NCI-H2107 treated with DMSO at 0.1 percent for 48 hours (cell line): ENCODE data around the gene NCKAP5.
"Not testable (repeated sequence)": the region's sequence is repeated elsewhere in the genome, so short reads cannot be mapped to it uniquely, and the experiment has no call there.

Experiments used
- DNase-seq: peaks from one replicate; lab custom pipeline; 2025; ENCODE audit not compliant: unreplicated experiment; lab: John Stamatoyannopoulos, UW

NCKAP5 gene

GRCh38 chr2:133525090-133525489, 43.2 kb downstream of the NCKAP5 start:
- DNase-seq: no peak

DNA sequence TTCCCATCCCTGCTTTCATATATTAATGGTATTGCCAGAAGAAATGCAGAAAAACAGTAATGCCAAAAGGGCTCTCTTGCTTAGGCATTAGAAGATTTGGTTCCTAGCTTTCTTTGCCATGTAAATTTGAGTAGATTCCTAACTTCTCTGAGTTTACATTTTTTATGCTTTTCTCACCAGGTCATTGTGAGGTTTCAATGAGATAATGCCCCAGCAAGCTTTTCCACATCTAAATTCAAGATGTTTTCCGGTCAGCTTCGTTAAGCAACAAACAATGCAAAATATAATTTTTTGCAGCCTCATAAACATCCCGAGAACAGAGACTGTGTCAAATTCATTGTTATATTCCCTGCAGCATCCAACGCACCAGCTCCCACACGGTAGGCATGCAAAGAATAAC, 44.9 kb downstream of the NCKAP5 start:
- no peak for DNase-seq

GRCh38 chr2:133522204-133522603, 46.1 kb downstream of the NCKAP5 start:
- DNase-seq: no peak

- no peak for DNase-seq
Measured at GRCh38 chr2:133521146-133521745, 47.0 kb downstream of the NCKAP5 start.

DNA sequence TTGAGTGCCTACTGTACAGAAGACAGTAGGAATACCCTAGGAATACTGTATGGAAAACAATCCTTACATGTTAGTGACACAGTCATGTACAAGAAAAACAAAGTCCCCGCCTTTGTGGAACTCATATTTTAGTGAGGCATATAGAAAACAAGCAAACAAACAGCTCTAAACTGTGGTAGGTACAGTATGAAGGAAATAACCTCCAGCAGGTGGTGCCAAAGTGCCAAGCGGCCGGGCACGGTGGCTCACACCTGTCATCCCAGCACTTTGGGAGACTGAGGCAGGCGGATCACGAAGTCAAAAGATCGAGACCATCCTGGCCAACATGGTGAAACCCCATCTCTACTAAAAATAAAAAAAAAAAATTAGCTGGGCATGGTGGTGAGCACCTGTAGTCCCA, 48.6 kb downstream of the NCKAP5 start:
- not testable (repeated sequence) for DNase-seq

- DNase-seq: no peak
Measured at GRCh38 chr2:133518700-133519344, 49.4 kb downstream of the NCKAP5 start.

GRCh38 chr2:133517876-133518275, 50.4 kb downstream of the NCKAP5 start:
- no peak for DNase-seq

DNA sequence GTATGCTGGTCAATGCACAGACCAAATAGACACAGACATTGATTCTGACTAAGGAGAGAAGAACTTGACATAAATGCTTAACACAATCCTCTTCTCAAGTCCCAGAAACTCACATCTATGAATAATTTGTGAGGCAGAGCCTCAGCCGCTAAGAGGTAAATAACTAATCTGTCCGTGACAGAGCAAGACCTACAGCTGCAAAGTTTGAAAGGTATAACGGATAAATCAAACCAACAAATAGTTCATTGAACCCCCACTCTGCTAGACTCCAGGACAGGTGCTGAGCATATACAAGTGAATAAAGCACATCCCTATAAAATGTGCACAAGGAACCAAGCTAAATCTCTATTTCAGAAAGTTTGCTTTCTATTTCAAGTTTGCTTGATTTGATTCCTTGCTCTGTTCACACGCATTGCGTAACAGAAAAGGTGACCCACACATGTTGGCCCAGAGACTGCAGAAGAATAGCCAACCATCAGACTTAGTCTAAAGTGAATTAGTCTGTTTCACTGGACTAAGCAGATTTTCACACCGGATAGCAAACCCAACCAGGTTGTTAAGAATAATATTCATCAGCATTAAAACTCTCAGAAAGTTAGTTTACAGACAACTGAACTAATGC, 51.7 kb downstream of the NCKAP5 start:
- DNase-seq: no peak

- no peak for DNase-seq
Measured at GRCh38 chr2:133515271-133515670, 53.0 kb downstream of the NCKAP5 start.

GRCh38 chr2:133513893-133514292, 54.4 kb downstream of the NCKAP5 start:
- no peak for DNase-seq

DNA sequence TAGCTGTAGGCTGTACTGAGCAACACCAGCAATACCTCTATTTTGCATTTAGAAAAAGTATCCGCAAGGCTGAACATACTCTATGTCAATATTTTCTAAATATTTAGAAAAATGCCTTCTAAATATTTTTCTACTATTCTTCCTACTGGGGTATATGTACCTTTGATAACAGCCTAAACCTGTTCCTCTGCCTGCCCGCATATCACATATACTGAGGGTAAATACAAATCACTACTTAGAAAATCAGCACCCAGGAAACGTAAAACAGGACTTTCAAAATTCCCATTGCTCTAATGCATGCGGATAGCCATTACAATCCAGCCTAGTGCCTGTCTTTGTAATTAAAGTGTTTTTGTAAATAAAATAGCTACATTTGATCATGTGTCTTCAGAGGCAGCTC, 56.1 kb downstream of the NCKAP5 start:
- no peak for DNase-seq

DNA sequence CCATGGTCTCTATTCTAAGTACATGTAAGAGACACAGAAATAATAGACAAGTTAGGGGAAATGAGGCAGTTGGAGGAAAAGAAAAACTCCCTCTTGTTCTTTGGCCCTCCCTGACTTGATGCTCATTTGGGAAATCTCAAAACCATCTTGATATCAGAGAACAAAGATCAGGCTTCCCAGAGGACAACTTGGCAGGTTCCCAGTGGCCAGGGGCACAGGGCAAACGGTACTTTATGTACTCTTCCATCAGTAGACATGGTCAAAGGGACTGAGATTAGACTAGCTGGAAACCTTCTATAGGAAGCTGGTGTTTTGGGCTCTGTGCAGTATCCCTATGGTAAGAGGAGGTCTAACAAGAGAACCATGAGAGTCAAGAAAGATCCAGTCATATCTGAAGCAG, 56.6 kb downstream of the NCKAP5 start:
- DNase-seq: no peak

DNA sequence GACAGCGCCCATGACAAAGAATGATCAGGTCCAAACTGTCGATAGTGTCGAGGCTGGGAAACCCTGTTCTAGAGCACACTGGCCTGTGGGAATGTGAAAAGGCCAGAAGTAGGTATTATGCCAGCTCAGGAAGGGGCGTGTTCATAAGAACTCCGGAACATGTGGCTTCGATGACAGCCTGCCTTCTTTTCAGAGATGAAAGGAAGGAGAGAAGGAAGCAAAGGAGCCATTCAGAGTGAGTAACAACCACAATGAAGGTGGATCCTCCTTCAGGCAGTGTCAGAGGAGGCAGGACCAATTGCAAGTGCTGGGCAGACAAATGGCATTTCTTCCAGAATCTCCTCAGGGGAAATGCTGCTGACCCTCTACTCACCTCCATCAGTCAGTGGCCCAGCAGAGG, 58.5 kb downstream of the NCKAP5 start:
- DNase-seq: no peak

- no peak for DNase-seq
Measured at GRCh38 chr2:133508546-133509165, 59.6 kb downstream of the NCKAP5 start.

GRCh38 chr2:133506996-133507395, 61.3 kb downstream of the NCKAP5 start:
- DNase-seq: no peak

GRCh38 chr2:133504566-133505505, 63.4 kb downstream of the NCKAP5 start:
- no peak for DNase-seq

DNA sequence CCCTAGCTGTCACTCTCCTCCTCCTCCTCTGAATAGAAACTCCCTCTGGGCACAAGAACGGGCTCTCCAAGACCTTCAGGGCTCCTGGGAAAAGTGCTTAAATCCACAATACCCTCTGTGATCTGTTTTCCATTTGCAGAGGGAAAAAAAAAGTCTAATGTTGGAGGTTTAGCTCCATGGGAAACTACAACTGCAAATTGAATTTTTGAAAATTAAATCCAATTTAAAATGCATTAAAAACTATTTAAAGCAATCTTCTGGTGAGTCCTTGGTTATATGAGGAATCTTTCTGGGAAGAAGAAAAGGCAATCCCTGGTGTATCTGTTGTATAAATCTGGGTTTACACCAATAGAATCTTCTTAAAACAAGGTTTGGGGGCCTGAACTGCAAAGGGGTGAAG, 64.3 kb downstream of the NCKAP5 start:
- no peak for DNase-seq

DNA sequence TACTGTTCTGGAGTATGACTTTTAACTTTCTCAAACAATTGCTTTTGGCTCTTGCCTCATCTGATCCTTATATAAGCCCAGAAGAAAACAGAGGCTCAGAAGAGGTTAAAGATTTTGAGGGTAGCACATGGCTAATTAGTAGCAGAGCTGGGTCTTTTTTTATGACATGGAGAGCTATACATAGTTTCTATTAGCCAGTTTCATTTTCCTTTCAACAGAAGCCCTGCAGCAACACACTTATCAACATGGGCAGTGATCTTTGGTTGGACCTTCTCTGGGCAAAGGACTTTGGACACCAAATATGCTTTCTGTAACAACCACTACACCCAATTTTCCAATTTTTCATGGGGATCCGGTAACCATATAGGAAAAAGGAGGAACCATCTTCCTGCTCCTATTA, 64.9 kb downstream of the NCKAP5 start:
- no peak for DNase-seq

GRCh38 chr2:133502678-133503077, 65.6 kb downstream of the NCKAP5 start:
- DNase-seq: no peak

- DNase-seq: no peak
Measured at GRCh38 chr2:133500917-133501316, 67.3 kb downstream of the NCKAP5 start.
